IMR-90 (cell line): ENCODE results near the gene DUSP9. TPM values are rescaled to one million over a fixed set of nuclear protein-coding genes. Genes with fewer than 3 reads are reported as not detected.

Experiments used
- ATAC-seq: fragments of 200-7000 bp; cut with Tn5 transposase; 2 replicates; pipeline ENCODE4 v1.9.1; 2020; ENCODE audit warnings: low read depth, mild to moderate bottlenecking, moderate library complexity
- BruUV-seq: library from RNA; stranded (reverse); fragments of 400-500 nt; replicated peaks from 2 replicates; lab custom pipeline; 2021; lab: Mats Ljungman, UMichigan
- CTCF ChIA-PET: fragments of 300-600 bp; formaldehyde crosslinking; extraction: SDS; loops from one replicate; lab custom pipeline; 2021; ENCODE audit warnings: antibody characterized with exemption; lab: Yijun Ruan, JAX
- POLR2A ChIA-PET: fragments of 300-600 bp; sonication (Branson Sonifier 250); formaldehyde crosslinking; loops from one replicate; lab custom pipeline; 2022; ENCODE audit warnings: antibody characterized with exemption; ENCODE audit not compliant: unreplicated experiment; lab: Charles Lee
- DNase-seq: peaks from one replicate; pipeline ENCODE4 v3.0.0; 2013
- H2AFZ ChIP-seq: replicated peaks from 2 replicates; pipeline ENCODE3; 2013; ENCODE audit warnings: low read length, mild to moderate bottlenecking; ENCODE audit not compliant: poor library complexity
- H2AK5ac ChIP-seq: 2 replicates; pipeline ENCODE4 v1.6.1; 2013; ENCODE audit warnings: low read depth, low read length, inconsistent platforms
- H2AK9ac ChIP-seq: replicated peaks from 2 replicates; pipeline ENCODE3; 2013; ENCODE audit warnings: mild to moderate bottlenecking, low read depth, low read length, moderate library complexity; ENCODE audit not compliant: poor library complexity
- H2BK120ac ChIP-seq: 2 replicates; pipeline ENCODE4 v1.6.1; 2013; ENCODE audit warnings: low read depth, low read length, inconsistent platforms
- H2BK15ac ChIP-seq: 3 replicates; pipeline ENCODE4 v1.6.1; 2013; ENCODE audit warnings: low read depth, low read length, inconsistent platforms
- H2BK20ac ChIP-seq: 2 replicates; pipeline ENCODE4 v1.6.1; 2013; ENCODE audit warnings: low read depth, mild to moderate bottlenecking, inconsistent platforms, low read length, moderate library complexity
- H2BK5ac ChIP-seq: 2 replicates; pipeline ENCODE4 v1.6.1; 2013; ENCODE audit warnings: mild to moderate bottlenecking, low read depth, low read length, inconsistent platforms; ENCODE audit not compliant: poor library complexity, severe bottlenecking
- H3K14ac ChIP-seq: replicated peaks from 2 replicates; pipeline ENCODE4 v1.6.1; 2013; ENCODE audit warnings: low read depth, low read length, inconsistent platforms
- H3K18ac ChIP-seq: 2 replicates; pipeline ENCODE4 v1.6.1; 2013; ENCODE audit warnings: low read depth, low read length, control low read depth
- H3K23ac ChIP-seq: 2 replicates; pipeline ENCODE4 v1.6.1; 2013; ENCODE audit warnings: low read depth, low read length, inconsistent platforms
- H3K27ac ChIP-seq: 2 replicates; pipeline ENCODE4 v1.5.1; 2013; ENCODE audit warnings: mild to moderate bottlenecking, control low read depth, low read length; ENCODE audit not compliant: insufficient read depth
- H3K27me3 ChIP-seq: 2 replicates; pipeline ENCODE4 v1.6.1; 2013; ENCODE audit warnings: low read length; ENCODE audit not compliant: control insufficient read depth, insufficient read depth
- H3K36me3 ChIP-seq: 2 replicates; pipeline ENCODE4 v1.6.1; 2013; ENCODE audit warnings: low read length, mixed read lengths; ENCODE audit not compliant: control insufficient read depth, insufficient read depth
- H3K4ac ChIP-seq: 2 replicates; pipeline ENCODE4 v1.6.1; 2013; ENCODE audit warnings: low read depth, low read length, inconsistent platforms
- H3K4me1 ChIP-seq: 2 replicates; pipeline ENCODE4 v1.6.1; 2013; ENCODE audit warnings: low read length, mixed read lengths; ENCODE audit not compliant: control insufficient read depth, insufficient read depth
- H3K4me2 ChIP-seq: 2 replicates; pipeline ENCODE4 v1.6.1; 2013; ENCODE audit warnings: low read depth, mild to moderate bottlenecking, control low read depth, low read length, moderate library complexity
- H3K4me3 ChIP-seq: 2 replicates; pipeline ENCODE4 v1.5.1; 2013; ENCODE audit warnings: low read depth, mild to moderate bottlenecking, control low read depth, low read length, moderate library complexity; ENCODE audit not compliant: insufficient read depth
- H3K56ac ChIP-seq: 2 replicates; pipeline ENCODE4 v1.6.1; 2013; ENCODE audit warnings: low read length, inconsistent platforms; ENCODE audit not compliant: insufficient read depth; ENCODE audit errors: extremely low read depth
- H3K79me1 ChIP-seq, 2 experiments: 2 replicates each; pipeline ENCODE4 v1.6.1; 2013; ENCODE audit warnings: low read length in 2 of 2, inconsistent platforms in 1 of 2, low read depth in 1 of 2
- H3K9ac ChIP-seq: 2 replicates; pipeline ENCODE4 v1.6.1; 2013; ENCODE audit warnings: low read depth, low read length, control low read depth
- H3K9me1 ChIP-seq: 2 replicates; pipeline ENCODE4 v1.6.1; 2013; ENCODE audit warnings: low read length, inconsistent platforms; ENCODE audit not compliant: insufficient read depth
- H3K9me3 ChIP-seq: 2 replicates; pipeline ENCODE4 v1.6.1; 2013; ENCODE audit warnings: low read length; ENCODE audit not compliant: control insufficient read depth, insufficient read depth
- H4K20me1 ChIP-seq: 2 replicates; pipeline ENCODE4 v1.6.1; 2013; ENCODE audit warnings: low read length, inconsistent platforms; ENCODE audit not compliant: insufficient read depth
- H4K5ac ChIP-seq: 2 replicates; pipeline ENCODE4 v1.6.1; 2013; ENCODE audit warnings: mild to moderate bottlenecking, low read depth, low read length, control low read depth
- H4K8ac ChIP-seq, 2 experiments: 2 replicates each; pipeline ENCODE4 v1.6.1; 2013; ENCODE audit warnings: low read depth in 2 of 2, low read length in 2 of 2, control low read depth in 1 of 2, inconsistent platforms in 1 of 2
- H4K91ac ChIP-seq: 2 replicates; pipeline ENCODE4 v1.6.1; 2013; ENCODE audit warnings: low read depth, low read length, inconsistent platforms; ENCODE audit not compliant: insufficient read depth
- CHD1 ChIP-seq: IDR thresholded peaks from 2 replicates; pipeline ENCODE4 v1.6.1; 2012; ENCODE audit warnings: low read depth, low read length, improper control_type of control experiment
- FOS ChIP-seq: fragments of 150-350 bp; IDR thresholded peaks from 2 replicates; pipeline ENCODE4 v1.6.1; 2016; ENCODE audit warnings: low read depth, low read length
- NFE2L2 ChIP-seq: fragments of 150-350 bp; IDR thresholded peaks from 2 replicates; pipeline ENCODE4 v1.6.1; 2016; ENCODE audit warnings: low read depth, mild to moderate bottlenecking, low read length
- RFX5 ChIP-seq: IDR thresholded peaks from 2 replicates; pipeline ENCODE4 v1.8.0; 2012; ENCODE audit warnings: low read depth, mild to moderate bottlenecking, low read length, moderate library complexity
- WGBS, 2 experiments: methylation state at CpG; one replicate each; pipeline versions ENCODE4 v1.1.5 to v1.1.7; 2013; ENCODE audit warnings: missing lambda C conversion rate in 2 of 2; ENCODE audit not compliant: insufficient read length in 1 of 2; ENCODE audit errors: extremely low coverage in 2 of 2; 5-methylcytosine and 5-hydroxymethylcytosine counted together
- dilution Hi-C: fragments of 300-500 bp; cut with HindIII; formaldehyde crosslinking; loops from one replicate; pipeline ENCODE4 v1.14.3; 2018; ENCODE audit warnings: low sequenced_read_pairs; ENCODE audit not compliant: unreplicated experiment
- in situ Hi-C: fragments of 300-500 bp; cut with MboI; formaldehyde crosslinking; loops from 3 replicates; pipeline ENCODE4 v1.14.3; 2019; ENCODE audit warnings: low sequenced_read_pairs, inconsistent platforms, mixed read lengths
- intact Hi-C: fragments of 100-400 bp; cut with micrococcal nuclease; formaldehyde crosslinking; loops from 2 replicates; pipeline ENCODE4 v1.10.0; 2022
- polyA plus RNA-seq, 3 experiments: library from polyadenylated mRNA; depleted of rRNA; stranded (reverse); fragments of >200 nt; gene quantifications; 2 replicates each; pipeline ENCODE4 v1.2.3, GENCODE V29; 2012; ENCODE audit warnings: low replicate concordance in 1 of 3
- total RNA-seq: library from RNA; depleted of rRNA; stranded (reverse); fragments of >200 nt; gene quantifications from 2 replicates; pipeline ENCODE4 v1.2.3, GENCODE V29; 2012

The DUSP9 gene
- total and polyA plus RNA-seq, 2 of the 4 experiments (the other 2 are of a cell fraction) = under 0.01 to 0.09 TPM

DNA sequence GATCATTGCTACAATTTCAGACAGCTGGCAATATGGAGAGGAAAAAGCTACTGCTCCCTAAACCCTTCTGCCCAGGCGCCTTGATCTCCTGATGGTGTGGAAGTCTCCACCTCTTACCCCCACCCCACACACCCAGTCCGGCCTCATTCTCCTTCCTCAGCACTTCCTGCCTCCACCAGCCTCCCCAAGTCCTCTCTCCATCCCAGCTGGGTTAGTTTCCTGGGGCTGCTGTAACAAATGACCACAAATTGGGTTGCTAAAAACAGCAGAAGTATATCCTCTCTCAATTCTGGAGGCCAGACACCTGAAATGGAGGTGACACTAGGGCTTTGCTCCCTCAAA is 47.0 kb upstream of the DUSP9 start:
- Histone ChIP-seq H4K8ac (peak overlapping the region; percentile 46 to 61; a peak in 2 of 4 replicates), H2BK15ac (no peak overlapping the region), H2BK5ac (no peak overlapping the region), H3K4me1 (0 out of 2 replicates have a peak, but pooled peaks cover 3% of the 10 kb centered on the region), H3K23ac (no peak overlapping the region), H3K4me3 (peak overlapping the region; percentile 94), H3K9me3 (peaks cover 2% of the 10 kb centered on the region; the same call in 1 of the 2 replicates), H4K91ac (no peak overlapping the region), H3K27me3 (no peaks in the 10 kb centered on the region; the same call in 1 of the 2 replicates), H4K20me1 (peaks cover 20% of the 10 kb centered on the region; the same call in 1 of the 2 replicates), H2AK5ac (no peak overlapping the region), H3K79me1 (peaks cover 6 to 22% of the 10 kb centered on the region in 2 experiments; a peak in 3 of 4 replicates), H3K56ac (no peak overlapping the region), H3K9me1 (no peaks in the 10 kb centered on the region), H3K18ac (no peak overlapping the region), H3K14ac (no peak overlapping the region), H3K4ac (no peak overlapping the region), H2BK120ac (no peak overlapping the region), H3K9ac (peak overlapping the region; percentile 70), H3K36me3 (peaks cover 1% of the 10 kb centered on the region), H3K4me2 (peak overlapping the region; percentile 98), H2AFZ (peak overlapping the region; percentile 93), H3K27ac (no peak overlapping the region), H2AK9ac (no peak overlapping the region), H4K5ac (no peak overlapping the region; the same call in 1 of the 2 replicates), H2BK20ac (no peak overlapping the region)
- WGBS, 2 experiments = 11% methylated on average over 2 of the region's 2 CpGs; no CpG with 5 or more reads in 1 of the 2 experiments
- in situ Hi-C loops = no loop called here
- ChIA-PET POLR2A (no interaction called here), CTCF (no interaction called here)
- DNase-seq (no peak), ATAC-seq (no peak)
- BruUV-seq = no TSS peak
- intact Hi-C loops = no loop called here
- dilution Hi-C loops = no loop called here
- TF ChIP-seq RFX5 (no peak), FOS (no peak), NFE2L2 (no peak), CHD1 (no peak)
